Ascending aorta (tissue), 2 donors: ENCODE results near the gene ANLN. TPM values are rescaled to one million over a fixed set of nuclear protein-coding genes. Genes with fewer than 3 reads are reported as not detected.
"Not testable (repeated sequence)": the region's sequence is repeated elsewhere in the genome, so short reads cannot be mapped to it uniquely, and the experiment has no call there.

ENCODE experiments used
- DNase-seq, 2 donors: peaks; one replicate each; pipeline ENCODE4 v3.0.0-alpha.2; 2019; ENCODE audit warnings: low spot score in 2 of 2
- H3K27ac ChIP-seq, 2 donors: fragments of 200-600 bp; sonication (generic); one replicate each; pipeline ENCODE4 v1.5.1; 2016 to 2017; ENCODE audit warnings: mild to moderate bottlenecking in 1 of 2
- H3K27me3 ChIP-seq: fragments of 200-600 bp; sonication (generic); one replicate; pipeline ENCODE4 v1.5.1; 2017
- H3K36me3 ChIP-seq, 2 donors: fragments of 200-600 bp; sonication (generic); one replicate each; pipeline ENCODE4 v1.5.1; 2016
- H3K4me1 ChIP-seq, 2 donors: fragments of 200-600 bp; sonication (generic); one replicate each; pipeline ENCODE4 v1.5.1; 2016 to 2017; ENCODE audit warnings: mild to moderate bottlenecking in 1 of 2
- H3K4me3 ChIP-seq, 2 donors: fragments of 200-600 bp; sonication (generic); one replicate each; pipeline ENCODE4 v1.5.1; 2016 to 2017; ENCODE audit warnings: mild to moderate bottlenecking in 1 of 2
- H3K9me3 ChIP-seq, 2 donors: fragments of 200-600 bp; sonication (generic); one replicate each; pipeline ENCODE4 v1.5.1; 2016
- intact Hi-C: fragments of 100-400 bp; cut with DNase I; formaldehyde crosslinking; loops from one replicate; pipeline ENCODE4 v1.15.1; 2023
- total RNA-seq: library from RNA; depleted of rRNA; stranded (reverse); fragments of >200 nt; gene quantifications from one replicate; pipeline ENCODE4 v1.1.0, GENCODE V29; 2016
- TF ChIP-seq, protein P1 (sequence below), 3 experiments: fragments of 200-600 bp in 2 of 3; fragments of 450-650 bp in 1 of 3; sonication (generic) in 2 of 3; IDR thresholded peaks; one replicate each; pipeline ENCODE4 v1.5.1; 2016 to 2019; ENCODE audit warnings: antibody characterized with exemption in 3 of 3, mild to moderate bottlenecking in 1 of 3, moderate library complexity in 1 of 3

The ANLN gene
- total RNA-seq, 1 donor from 2014 or later: 1.8 TPM

DNA sequence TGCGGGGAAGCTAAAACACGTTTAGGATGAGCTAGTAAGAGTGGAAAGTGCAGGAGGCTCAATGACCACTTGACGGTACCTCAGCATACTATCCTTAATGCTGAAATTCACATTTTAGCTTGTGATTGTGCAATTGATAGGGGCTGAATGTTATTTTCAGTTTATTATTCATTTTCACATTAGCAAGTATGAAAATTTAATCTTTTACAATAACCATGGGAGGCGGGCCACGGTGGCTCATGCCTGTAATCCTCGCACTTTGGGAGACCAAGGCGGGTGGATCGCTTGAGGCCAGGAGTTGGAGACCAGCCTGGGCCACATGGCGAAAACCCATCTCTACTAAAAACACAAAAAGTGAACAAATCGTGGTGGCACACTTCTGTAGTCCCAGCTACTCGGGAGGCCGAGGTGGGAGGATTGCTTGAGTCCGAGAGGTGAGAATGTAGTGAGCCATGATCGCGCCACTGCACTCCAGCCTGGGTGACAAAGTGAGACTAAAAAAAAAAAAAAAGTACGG, 22.0 kb upstream of the ANLN start:
- intact Hi-C loops: loop anchor here (1.0 to 10.0 kb wide), 4 partner anchors 22 to 1333 kb away; partner anchors contain the start of genes ANLN, DPY19L1, HERPUD2 and SEPTIN7
- Histone ChIP-seq H3K36me3 (no peaks in the 10 kb centered on the region), H3K27me3 (no peaks in the 10 kb centered on the region), H3K4me1 (peaks cover 0 to 3% of the 10 kb centered on the region in 2 donors), H3K4me3 (peak overlapping the region; percentile 74 to 93), H3K9me3 (no peaks in the 10 kb centered on the region), H3K27ac (peak overlapping the region in 1 of 2 donors; percentile 77)
- no peak for DNase-seq
- TF ChIP-seq, protein P1, sequence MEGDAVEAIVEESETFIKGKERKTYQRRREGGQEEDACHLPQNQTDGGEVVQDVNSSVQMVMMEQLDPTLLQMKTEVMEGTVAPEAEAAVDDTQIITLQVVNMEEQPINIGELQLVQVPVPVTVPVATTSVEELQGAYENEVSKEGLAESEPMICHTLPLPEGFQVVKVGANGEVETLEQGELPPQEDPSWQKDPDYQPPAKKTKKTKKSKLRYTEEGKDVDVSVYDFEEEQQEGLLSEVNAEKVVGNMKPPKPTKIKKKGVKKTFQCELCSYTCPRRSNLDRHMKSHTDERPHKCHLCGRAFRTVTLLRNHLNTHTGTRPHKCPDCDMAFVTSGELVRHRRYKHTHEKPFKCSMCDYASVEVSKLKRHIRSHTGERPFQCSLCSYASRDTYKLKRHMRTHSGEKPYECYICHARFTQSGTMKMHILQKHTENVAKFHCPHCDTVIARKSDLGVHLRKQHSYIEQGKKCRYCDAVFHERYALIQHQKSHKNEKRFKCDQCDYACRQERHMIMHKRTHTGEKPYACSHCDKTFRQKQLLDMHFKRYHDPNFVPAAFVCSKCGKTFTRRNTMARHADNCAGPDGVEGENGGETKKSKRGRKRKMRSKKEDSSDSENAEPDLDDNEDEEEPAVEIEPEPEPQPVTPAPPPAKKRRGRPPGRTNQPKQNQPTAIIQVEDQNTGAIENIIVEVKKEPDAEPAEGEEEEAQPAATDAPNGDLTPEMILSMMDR (IDR thresholded peaks at IDR 0.05): no peak

DNA sequence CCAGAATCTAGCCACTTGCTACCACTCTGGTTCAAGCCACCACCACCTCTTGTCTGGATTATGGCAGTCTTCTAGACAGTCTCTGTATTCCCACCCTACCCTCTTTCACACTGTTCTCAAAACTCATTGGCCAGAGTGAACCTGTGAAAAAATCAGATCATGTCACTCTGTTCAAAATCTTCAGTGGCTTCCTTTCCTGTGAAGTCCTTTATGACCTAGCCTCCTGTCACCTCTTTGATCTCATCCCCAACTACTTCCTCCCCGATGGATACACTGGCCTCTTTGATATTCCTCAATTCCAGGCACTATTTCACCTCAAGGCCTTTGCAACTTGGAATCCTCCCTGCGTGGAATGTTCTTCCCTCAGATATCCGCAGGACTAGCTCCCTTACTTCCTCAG, 21.2 kb upstream of the ANLN start:
- no peak for DNase-seq
- H3K27ac ChIP-seq: no peak overlapping the region
- intact Hi-C loops: loop anchor here (5.0 to 10.0 kb wide), 2 partner anchors 566 to 1334 kb away; partner anchors contain the start of genes DPY19L1 and SEPTIN7
- no peak overlapping the region for H3K4me3 ChIP-seq
- no peaks in the 10 kb centered on the region for H3K27me3 ChIP-seq
- H3K4me1 ChIP-seq: peaks cover 0 to 3% of the 10 kb centered on the region in 2 donors
- TF ChIP-seq, protein P1 (IDR thresholded peaks at IDR 0.05): no peak
- H3K36me3 ChIP-seq: no peaks in the 10 kb centered on the region
- no peaks in the 10 kb centered on the region for H3K9me3 ChIP-seq

DNA sequence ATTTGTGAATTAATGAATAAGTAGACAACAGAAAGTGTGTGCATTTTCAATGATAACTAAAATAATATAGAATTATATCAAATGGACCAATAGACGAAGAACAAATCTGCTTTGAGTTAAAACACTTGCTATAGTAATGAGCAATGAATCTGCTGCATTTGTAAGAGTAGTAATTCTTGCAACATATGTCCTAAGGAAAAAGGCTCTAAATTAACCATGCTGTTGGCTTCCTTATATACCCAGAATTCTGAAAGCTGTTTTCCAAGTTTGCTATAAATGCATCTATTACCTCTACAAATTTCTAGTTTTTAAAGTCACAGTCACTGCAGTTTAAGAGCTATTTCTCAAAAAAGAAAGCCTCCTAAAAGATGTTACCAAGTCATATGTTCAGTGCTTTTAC, 20.5 kb upstream of the ANLN start:
- Histone ChIP-seq H3K36me3 (no peaks in the 10 kb centered on the region), H3K4me1 (peaks cover 0 to 3% of the 10 kb centered on the region in 2 donors), H3K27ac (no peak overlapping the region), H3K9me3 (no peaks in the 10 kb centered on the region), H3K27me3 (no peaks in the 10 kb centered on the region), H3K4me3 (no peak overlapping the region)
- TF ChIP-seq, protein P1 (IDR thresholded peaks at IDR 0.05): no peak
- no peak for DNase-seq
- intact Hi-C loops: loop anchor here (5.0 to 10.0 kb wide), 2 partner anchors 567 to 1334 kb away; partner anchors contain the start of genes DPY19L1 and SEPTIN7

DNA sequence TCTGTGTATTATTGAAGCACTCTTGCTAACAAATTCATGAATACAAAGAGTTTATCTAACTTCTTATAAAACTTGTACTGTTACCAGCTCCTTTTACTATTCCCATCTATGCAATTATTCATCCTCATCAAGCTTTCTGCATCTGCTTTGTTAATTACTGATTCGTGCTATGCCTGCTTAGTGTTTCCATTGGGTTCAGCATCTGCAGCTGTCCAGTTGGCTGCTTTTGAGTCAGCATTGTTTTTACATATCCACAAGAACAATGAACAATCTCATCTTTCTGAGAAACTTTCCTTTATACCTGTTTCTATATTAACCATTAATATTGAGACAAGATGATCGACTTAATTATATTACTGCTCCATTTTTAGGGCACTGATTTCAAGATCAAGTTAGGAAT, 19.6 kb upstream of the ANLN start:
- DNase-seq: no peak
- H3K36me3 ChIP-seq: no peaks in the 10 kb centered on the region
- TF ChIP-seq, protein P1 (IDR thresholded peaks at IDR 0.05): no peak
- no peaks in the 10 kb centered on the region for H3K27me3 ChIP-seq
- intact Hi-C loops: no loop called here
- H3K9me3 ChIP-seq: no peaks in the 10 kb centered on the region
- H3K4me3 ChIP-seq: no peak overlapping the region
- H3K4me1 ChIP-seq: peaks cover 0 to 3% of the 10 kb centered on the region in 2 donors
- no peak overlapping the region for H3K27ac ChIP-seq

DNA sequence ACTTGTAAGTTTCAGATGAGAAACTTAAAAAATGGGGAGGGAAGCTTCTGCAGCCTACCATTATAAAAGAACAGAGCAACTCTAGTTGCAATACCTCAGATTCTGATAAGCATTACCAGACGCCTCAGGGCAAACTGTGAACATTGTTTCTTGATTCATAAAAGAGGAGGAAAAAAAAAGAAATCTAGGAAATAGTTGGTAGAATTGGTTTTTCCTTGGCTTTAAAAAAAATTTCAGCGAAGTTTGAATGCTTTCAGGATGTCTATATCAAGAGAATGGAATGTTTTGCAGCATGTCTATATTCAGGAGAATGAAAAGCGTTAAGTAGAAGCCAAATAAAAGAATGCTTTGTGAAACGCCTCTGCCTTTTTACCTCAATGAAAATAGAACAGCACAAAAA, 17.5 kb upstream of the ANLN start:
- no peaks in the 10 kb centered on the region for H3K36me3 ChIP-seq
- H3K4me3 ChIP-seq: no peak overlapping the region
- intact Hi-C loops: no loop called here
- no peaks in the 10 kb centered on the region for H3K9me3 ChIP-seq
- DNase-seq: no peak
- no peak overlapping the region for H3K27ac ChIP-seq
- no peaks in the 10 kb centered on the region for H3K27me3 ChIP-seq
- TF ChIP-seq, protein P1 (IDR thresholded peaks at IDR 0.05): no peak
- peaks cover 0 to 3% of the 10 kb centered on the region in 2 donors for H3K4me1 ChIP-seq

DNA sequence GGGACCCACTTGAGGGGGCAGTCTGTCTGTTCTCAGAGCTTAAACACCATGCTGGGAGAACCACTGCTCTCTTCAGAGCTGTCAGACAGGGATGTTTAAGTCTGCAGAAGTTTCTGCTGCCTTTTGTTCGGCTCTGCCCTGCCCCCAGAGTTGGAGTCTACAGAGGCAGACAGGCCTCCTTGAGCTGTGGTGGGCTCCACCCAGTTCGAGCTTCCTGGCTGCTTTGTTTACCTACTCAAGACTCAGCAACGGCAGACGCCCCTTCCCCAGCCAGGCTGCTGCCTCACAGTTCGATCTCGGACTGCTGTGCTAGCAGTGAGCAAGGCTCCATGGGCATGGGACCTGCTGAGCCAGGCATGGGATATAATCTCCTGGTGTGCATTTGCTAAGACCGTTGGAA, 11.1 kb upstream of the ANLN start:
- DNase-seq, intact Hi-C loops, H3K27me3 ChIP-seq, H3K36me3 ChIP-seq, H3K9me3 ChIP-seq, H3K4me1 ChIP-seq, H3K27ac ChIP-seq, H3K4me3 ChIP-seq: not testable (repeated sequence)
